Ovary (tissue), 3 donors: ENCODE measurements around the gene FLACC1.
"Not testable (repeated sequence)": the region's sequence is repeated elsewhere in the genome, so short reads cannot be mapped to it uniquely, and the experiment has no call there.

Experiments
- POLR2A ChIP-seq: fragments of 450-650 bp; IDR thresholded peaks from one replicate; pipeline ENCODE4 v1.6.1; 2017; ENCODE audit warnings: antibody characterized with exemption, mild to moderate bottlenecking, moderate library complexity
- TF ChIP-seq, protein P1 (sequence below), 3 donors: fragments of 450-650 bp in 2 of 3; fragments of 200-600 bp in 1 of 3; IDR thresholded peaks; one replicate each; pipeline versions ENCODE4 v1.5.1 to v1.8.0; 2016 to 2022; ENCODE audit warnings: antibody characterized with exemption in 3 of 3, mild to moderate bottlenecking in 1 of 3
- donor health status: DM: no; HTN: no; CAD: no.

DNA sequence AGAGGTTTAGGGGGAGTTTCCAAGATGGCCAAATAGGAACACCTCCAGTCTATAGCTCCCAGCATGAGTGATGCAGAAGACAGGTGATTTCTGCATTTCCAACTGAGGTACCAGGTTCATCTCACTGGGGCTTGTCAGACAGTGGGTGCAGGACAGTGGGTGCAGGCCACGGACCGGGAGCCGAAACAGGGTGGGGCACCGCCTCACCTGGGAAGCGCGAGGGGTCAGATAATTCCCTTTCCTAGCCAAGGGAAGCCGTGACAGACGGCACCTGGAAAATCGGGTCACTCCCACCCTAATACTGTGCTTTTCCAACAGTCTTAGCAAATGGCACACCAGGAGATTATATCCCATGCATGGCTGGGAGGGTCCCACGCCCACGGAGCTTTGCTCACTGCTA lies 57.2 kb downstream of the FLACC1 start:
- TF ChIP-seq, protein P1, sequence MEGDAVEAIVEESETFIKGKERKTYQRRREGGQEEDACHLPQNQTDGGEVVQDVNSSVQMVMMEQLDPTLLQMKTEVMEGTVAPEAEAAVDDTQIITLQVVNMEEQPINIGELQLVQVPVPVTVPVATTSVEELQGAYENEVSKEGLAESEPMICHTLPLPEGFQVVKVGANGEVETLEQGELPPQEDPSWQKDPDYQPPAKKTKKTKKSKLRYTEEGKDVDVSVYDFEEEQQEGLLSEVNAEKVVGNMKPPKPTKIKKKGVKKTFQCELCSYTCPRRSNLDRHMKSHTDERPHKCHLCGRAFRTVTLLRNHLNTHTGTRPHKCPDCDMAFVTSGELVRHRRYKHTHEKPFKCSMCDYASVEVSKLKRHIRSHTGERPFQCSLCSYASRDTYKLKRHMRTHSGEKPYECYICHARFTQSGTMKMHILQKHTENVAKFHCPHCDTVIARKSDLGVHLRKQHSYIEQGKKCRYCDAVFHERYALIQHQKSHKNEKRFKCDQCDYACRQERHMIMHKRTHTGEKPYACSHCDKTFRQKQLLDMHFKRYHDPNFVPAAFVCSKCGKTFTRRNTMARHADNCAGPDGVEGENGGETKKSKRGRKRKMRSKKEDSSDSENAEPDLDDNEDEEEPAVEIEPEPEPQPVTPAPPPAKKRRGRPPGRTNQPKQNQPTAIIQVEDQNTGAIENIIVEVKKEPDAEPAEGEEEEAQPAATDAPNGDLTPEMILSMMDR (IDR thresholded peaks at IDR 0.05): not testable (repeated sequence)
- not testable (repeated sequence) for TF ChIP-seq POLR2A
